ENCODE data around the gene EMILIN2. TPM values are rescaled to one million over a fixed set of nuclear protein-coding genes. Genes with fewer than 3 reads are reported as not detected.

Gene EMILIN2
- total RNA-seq, 1 experiment from 2014 or later: 20.0 TPM

DNA sequence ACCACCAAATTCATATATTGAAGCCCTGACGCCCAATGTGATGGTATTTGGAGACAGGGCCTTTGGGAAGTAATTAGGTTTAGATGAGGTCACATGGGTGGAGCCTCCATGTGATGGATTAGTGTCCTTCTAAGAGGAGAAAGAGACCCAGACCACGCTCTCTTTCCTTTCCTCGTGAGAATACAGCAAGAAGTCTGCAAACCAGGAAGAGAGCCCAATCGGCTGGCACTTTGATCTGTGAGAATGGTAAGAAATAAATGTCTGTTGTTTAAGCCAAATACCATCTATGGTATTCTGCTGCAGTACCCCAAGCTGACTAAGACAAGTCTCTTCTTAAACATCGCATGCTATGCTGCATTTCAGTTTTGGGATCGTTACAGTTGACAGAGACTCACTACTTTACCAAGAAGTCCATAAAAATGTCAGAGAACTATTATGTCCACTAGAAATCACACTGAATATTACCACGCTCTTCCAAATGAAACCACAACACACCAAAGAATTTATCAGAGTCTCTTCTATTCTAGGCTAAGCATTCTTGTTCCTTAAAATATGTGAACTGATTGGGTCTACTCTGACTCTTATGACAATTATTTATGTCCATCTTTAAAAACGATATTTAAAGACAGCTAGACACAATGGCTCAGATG, 117.7 kb downstream of the EMILIN2 start:
- Histone ChIP-seq H3K14ac (ENCODE audit: insufficient read depth, low read length) (no peak overlapping the region), H4K5ac (ENCODE audit: insufficient read length, low read depth, low read length) (no peak overlapping the region), H2BK5ac (ENCODE audit: insufficient read length, low read length) (no peak overlapping the region), H4K20me1 (ENCODE audit: control insufficient read depth, insufficient read depth, insufficient read length) (no peaks in the 10 kb centered on the region), H3K4ac (ENCODE audit: low read depth, low read length) (no peak overlapping the region), H3K27me3 (ENCODE audit: insufficient read depth, low read length) (no peaks in the 10 kb centered on the region), H2AK5ac (ENCODE audit: insufficient read length, low read length) (no peak overlapping the region), H4K91ac (ENCODE audit: insufficient read length, low read depth, low read length) (no peak overlapping the region), H2BK120ac (ENCODE audit: low read depth, low read length, poor library complexity, severe bottlenecking) (no peak overlapping the region), H3T11ph (ENCODE audit: low read length) (no peak overlapping the region), H3K18ac (ENCODE audit: insufficient read length, low read depth, low read length) (no peak overlapping the region), H3K79me1 (ENCODE audit: insufficient read depth, low read depth, low read length, poor library complexity, severe bottlenecking) (no peaks in the 10 kb centered on the region), H3K23ac (ENCODE audit: insufficient read length, low read depth, low read length) (no peak overlapping the region), H2BK20ac (ENCODE audit: low read depth, low read length, poor library complexity, severe bottlenecking) (no peak overlapping the region), H3K4me1 (ENCODE audit: insufficient read depth, low read length) (0 out of 2 replicates have a peak, but pooled peaks cover 3% of the 10 kb centered on the region), H3K56ac (ENCODE audit: insufficient read length, low read depth, low read length) (no peak overlapping the region), H2AFZ (ENCODE audit: low read length) (no peak overlapping the region), H3K9me3 (ENCODE audit: control insufficient read depth, low read depth, low read length) (no peaks in the 10 kb centered on the region), H2BK12ac (ENCODE audit: insufficient read length, low read depth, low read length) (no peak overlapping the region), H3K79me2 (ENCODE audit: insufficient read depth, low read length) (no peaks in the 10 kb centered on the region), H2BK15ac (ENCODE audit: low read depth, low read length) (no peak overlapping the region), H3K9ac (ENCODE audit: extremely low read depth, insufficient read length, low read length) (no peak overlapping the region), H3K23me2 (ENCODE audit: insufficient read length, low read depth, low read length, poor library complexity, severe bottlenecking) (no peaks in the 10 kb centered on the region), H4K8ac (replicated peaks; ENCODE audit: insufficient read length, low read depth, low read length) (no peak overlapping the region), H3K4me2 (ENCODE audit: insufficient read depth, insufficient read length, low read length) (no peak overlapping the region), H3K27ac (ENCODE audit: insufficient read length, low read depth, low read length) (no peak overlapping the region)
- no peak overlapping the region for H3K27ac Mint-ChIP-seq
- peaks cover 0 to 7% (median 3%) of the 10 kb centered on the region in 3 experiments; a peak in 2 of 7 replicates for H3K36me3 Mint-ChIP-seq (ENCODE audit: insufficient read depth in 1 of 3, low read depth in 3 of 3)
- TF ChIP-seq, protein P1, sequence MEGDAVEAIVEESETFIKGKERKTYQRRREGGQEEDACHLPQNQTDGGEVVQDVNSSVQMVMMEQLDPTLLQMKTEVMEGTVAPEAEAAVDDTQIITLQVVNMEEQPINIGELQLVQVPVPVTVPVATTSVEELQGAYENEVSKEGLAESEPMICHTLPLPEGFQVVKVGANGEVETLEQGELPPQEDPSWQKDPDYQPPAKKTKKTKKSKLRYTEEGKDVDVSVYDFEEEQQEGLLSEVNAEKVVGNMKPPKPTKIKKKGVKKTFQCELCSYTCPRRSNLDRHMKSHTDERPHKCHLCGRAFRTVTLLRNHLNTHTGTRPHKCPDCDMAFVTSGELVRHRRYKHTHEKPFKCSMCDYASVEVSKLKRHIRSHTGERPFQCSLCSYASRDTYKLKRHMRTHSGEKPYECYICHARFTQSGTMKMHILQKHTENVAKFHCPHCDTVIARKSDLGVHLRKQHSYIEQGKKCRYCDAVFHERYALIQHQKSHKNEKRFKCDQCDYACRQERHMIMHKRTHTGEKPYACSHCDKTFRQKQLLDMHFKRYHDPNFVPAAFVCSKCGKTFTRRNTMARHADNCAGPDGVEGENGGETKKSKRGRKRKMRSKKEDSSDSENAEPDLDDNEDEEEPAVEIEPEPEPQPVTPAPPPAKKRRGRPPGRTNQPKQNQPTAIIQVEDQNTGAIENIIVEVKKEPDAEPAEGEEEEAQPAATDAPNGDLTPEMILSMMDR (conservative IDR thresholded peaks at IDR 0.05): no peak
- no peak for DNase-seq
- H3K4me1 Mint-ChIP-seq: peaks cover 22 to 25% of the 10 kb centered on the region in 2 experiments
- H3K4me3 Mint-ChIP-seq: no peak overlapping the region
- H3K27me3 Mint-ChIP-seq (ENCODE audit: low read depth): no peaks in the 10 kb centered on the region
- no CpG with 5 or more reads among the region's 8 CpGs for WGBS (ENCODE audit: extremely low coverage, insufficient read length, low lambda C conversion rate)
- H3K9me3 Mint-ChIP-seq: no peaks in the 10 kb centered on the region

Other genes starting within 250 kb of the EMILIN2 start
- 45.1 and 53.5 TPM in 2 replicates for gene SMCHD1, start 191.3 kb upstream of the EMILIN2 start, total RNA-seq (2021)
- 9.2 and 9.9 TPM in 2 replicates for gene LPIN2, start 166.1 kb downstream of the EMILIN2 start, total RNA-seq (2021)